HCT116 (cell line): ENCODE data around the gene ADIPOR2. TPM values are rescaled to one million over a fixed set of nuclear protein-coding genes. Genes with fewer than 3 reads are reported as not detected.

Experiments used
- ATAC-seq: fragments of 200-7000 bp; cut with Tn5 transposase; 2 replicates; pipeline ENCODE4 v1.9.1; 2020; ENCODE audit warnings: mild to moderate bottlenecking, moderate library complexity
- BruUV-seq: library from RNA; stranded (reverse); fragments of 400-500 nt; replicated peaks from 2 replicates; lab custom pipeline; 2021; lab: Mats Ljungman, UMichigan
- CTCF ChIA-PET: fragments of 300-600 bp; sonication (Branson Sonifier 250); formaldehyde crosslinking; loops from one replicate; lab custom pipeline; 2021; ENCODE audit warnings: antibody characterized with exemption; lab: Charles Lee
- POLR2A ChIA-PET: fragments of 300-600, 350-600 bp; sonication (Branson Sonifier 250); formaldehyde crosslinking; loops from one replicate; lab custom pipeline; 2021; ENCODE audit warnings: antibody characterized with exemption; lab: Charles Lee
- RAD21 ChIA-PET, 2 experiments: fragments of 300-600 bp; sonication (Branson Sonifier 250); formaldehyde crosslinking; loops; one replicate each; lab custom pipeline; 2023; ENCODE audit warnings: low total read pairs in 2 of 2; ENCODE audit not compliant: uncharacterized antibody in 2 of 2, unreplicated experiment in 2 of 2, low non-redundant PET in 1 of 2; lab: Charles Lee
- DNase-seq: peaks from one replicate; pipeline ENCODE4 v3.0.0-alpha.2; 2010; ENCODE audit warnings: low read depth, low spot score
- H2AFZ ChIP-seq: fragments of 200-600 bp; shearing (Covaris generic), sonication (generic); 2 replicates; pipeline ENCODE4 v1.6.1; 2017; ENCODE audit warnings: low read depth, mixed run types, mixed read lengths, antibody characterized with exemption, low read length; ENCODE audit not compliant: poor library complexity, severe bottlenecking
- H3K27ac ChIP-seq: 2 replicates; pipeline ENCODE4 v1.5.1; 2012; ENCODE audit warnings: low read depth, low read length
- H3K27me3 ChIP-seq: fragments of 200-600 bp; sonication (generic); 2 replicates; pipeline ENCODE4 v1.6.1; 2016; ENCODE audit warnings: mixed run types, low read length, mixed read lengths; ENCODE audit not compliant: insufficient read depth
- H3K36me3 ChIP-seq, 2 experiments: fragments of 200-500 bp in 1 of 2; fragments of 200-600 bp in 1 of 2; sonication (Bioruptor generic) in 1 of 2; sonication (generic) in 1 of 2; 2 replicates each; pipeline versions ENCODE4 v1.5.1 to v1.6.1; 2014 to 2016; ENCODE audit warnings: low read length in 2 of 2, inconsistent platforms in 1 of 2, mixed read lengths in 1 of 2, mixed run types in 1 of 2; ENCODE audit not compliant: insufficient read depth in 2 of 2, control insufficient read depth in 1 of 2
- H3K4me1 ChIP-seq, 2 experiments: fragments of 200-600 bp in 1 of 2; sonication (generic) in 1 of 2; 2 replicates each; pipeline versions ENCODE4 v1.5.1 to v1.6.1; 2012 to 2017; ENCODE audit warnings: low read length in 2 of 2, inconsistent platforms in 1 of 2, mild to moderate bottlenecking in 1 of 2, mixed read lengths in 1 of 2, mixed run types in 1 of 2, moderate library complexity in 1 of 2; ENCODE audit not compliant: insufficient read depth in 2 of 2, control insufficient read depth in 1 of 2
- H3K4me2 ChIP-seq: fragments of 200-600 bp; sonication (generic); 2 replicates; pipeline ENCODE4 v1.6.1; 2017; ENCODE audit warnings: mixed run types, low read length, mixed read lengths
- H3K4me3 ChIP-seq, 2 experiments: fragments of 200-600 bp in 1 of 2; sonication (generic) in 1 of 2; replicated peaks in 1 of 2; 2 replicates each; pipeline ENCODE4 v1.5.1; 2011 to 2016; ENCODE audit warnings: low read length in 2 of 2, control low read depth in 1 of 2, low read depth in 1 of 2, mild to moderate bottlenecking in 1 of 2, mixed read lengths in 1 of 2, mixed run types in 1 of 2
- H3K79me2 ChIP-seq: fragments of 200-600 bp; sonication (generic); 2 replicates; pipeline ENCODE4 v1.6.1; 2017; ENCODE audit warnings: mild to moderate bottlenecking, mixed run types, low read length, moderate library complexity, mixed read lengths; ENCODE audit not compliant: insufficient read depth
- H3K9ac ChIP-seq: fragments of 200-600 bp; sonication (generic); 2 replicates; pipeline ENCODE4 v1.6.1; 2016; ENCODE audit warnings: low read length, mixed read lengths
- H3K9me2 ChIP-seq: fragments of 200-600 bp; sonication (generic), shearing (Covaris generic); 2 replicates; pipeline ENCODE4 v1.6.1; 2017; ENCODE audit warnings: mixed run types, mild to moderate bottlenecking, moderate library complexity; ENCODE audit not compliant: insufficient read depth
- H3K9me3 ChIP-seq, 2 experiments: fragments of 200-500 bp in 1 of 2; fragments of 200-600 bp in 1 of 2; sonication (Bioruptor generic) in 1 of 2; sonication (generic) in 1 of 2; 2 replicates each; pipeline ENCODE4 v1.6.1; 2014 to 2017; ENCODE audit warnings: low read length in 2 of 2, mixed read lengths in 2 of 2, inconsistent platforms in 1 of 2, low read depth in 1 of 2, mild to moderate bottlenecking in 1 of 2, mixed run types in 1 of 2, moderate library complexity in 1 of 2; ENCODE audit not compliant: control insufficient read depth in 1 of 2, insufficient read depth in 1 of 2
- H4K20me1 ChIP-seq: fragments of 200-600 bp; sonication (generic), shearing (Covaris generic); 2 replicates; pipeline ENCODE4 v1.6.1; 2017; ENCODE audit warnings: mixed run types, mild to moderate bottlenecking, moderate library complexity; ENCODE audit not compliant: insufficient read depth
- ATF3 ChIP-seq: IDR thresholded peaks from 2 replicates; pipeline ENCODE4 v1.6.1; 2012
- CBX3 ChIP-seq: IDR thresholded peaks from 2 replicates; pipeline ENCODE4 v1.6.1; 2012; ENCODE audit warnings: low read depth
- CEBPB ChIP-seq: IDR thresholded peaks from 2 replicates; pipeline ENCODE4 v1.6.1; 2012; ENCODE audit warnings: low read depth
- CTCF ChIP-seq, 3 experiments: fragments of 200-600 bp in 1 of 3; sonication (generic) in 1 of 3; IDR thresholded peaks in 2 of 3; conservative IDR thresholded peaks in 1 of 3; 2 replicates each; pipeline ENCODE4 v1.5.1; 2012 to 2017; ENCODE audit warnings: low read depth in 2 of 3, low read length in 2 of 3, antibody characterized with exemption in 1 of 3, borderline replicate concordance in 1 of 3, control low read depth in 1 of 3, mild to moderate bottlenecking in 1 of 3, mixed read lengths in 1 of 3, mixed run types in 1 of 3, moderate library complexity in 1 of 3; ENCODE audit not compliant: insufficient read depth in 1 of 3
- ELF1 ChIP-seq: IDR thresholded peaks from 2 replicates; pipeline ENCODE4 v1.6.1; 2012; ENCODE audit warnings: low read depth, borderline replicate concordance
- EZH2phosphoT487 ChIP-seq: fragments of 200-600 bp; IDR thresholded peaks from 2 replicates; pipeline ENCODE4 v1.6.1; 2018; ENCODE audit warnings: antibody characterized with exemption, borderline replicate concordance
- FOSL1 ChIP-seq: IDR thresholded peaks from 2 replicates; pipeline ENCODE4 v1.6.1; 2012; ENCODE audit warnings: low read depth
- JUND ChIP-seq: IDR thresholded peaks from 2 replicates; pipeline ENCODE4 v1.6.1; 2012
- MAX ChIP-seq: IDR thresholded peaks from 2 replicates; pipeline ENCODE4 v1.6.1; 2012
- POLR2A ChIP-seq: IDR thresholded peaks from 2 replicates; pipeline ENCODE4 v1.7.0; 2011; ENCODE audit warnings: borderline replicate concordance; ENCODE audit not compliant: insufficient read depth, insufficient read length; ENCODE audit errors: extremely low read depth
- POLR2AphosphoS5 ChIP-seq: IDR thresholded peaks from 2 replicates; pipeline ENCODE4 v1.6.1; 2011; ENCODE audit warnings: mild to moderate bottlenecking, low read depth, low read length, moderate library complexity
- RAD21 ChIP-seq: IDR thresholded peaks from 2 replicates; pipeline ENCODE4 v1.6.1; 2012; ENCODE audit warnings: low read depth, mild to moderate bottlenecking
- SIN3A ChIP-seq: IDR thresholded peaks from 2 replicates; pipeline ENCODE4 v1.6.1; 2012; ENCODE audit warnings: low read depth
- SP1 ChIP-seq: IDR thresholded peaks from 2 replicates; pipeline ENCODE4 v1.6.1; 2012; ENCODE audit warnings: low read depth
- SRF ChIP-seq: IDR thresholded peaks from 2 replicates; pipeline ENCODE4 v1.6.1; 2012; ENCODE audit warnings: low read depth
- YY1 ChIP-seq: IDR thresholded peaks from 2 replicates; pipeline ENCODE4 v1.6.1; 2011; ENCODE audit warnings: low read length, low read depth, moderate library complexity, mild to moderate bottlenecking; ENCODE audit not compliant: insufficient replicate concordance; ENCODE audit errors: extremely low read depth
- ZNF274 ChIP-seq: fragments of 200-500 bp; sonication (Bioruptor generic); IDR thresholded peaks from 2 replicates; pipeline ENCODE4 v1.6.1; 2014; ENCODE audit warnings: mild to moderate bottlenecking, low read depth, low read length, inconsistent platforms
- intact Hi-C: fragments of 100-400 bp; cut with micrococcal nuclease; formaldehyde crosslinking; loops from 2 replicates; pipeline ENCODE4 v1.10.0; 2022
- total RNA-seq: library from RNA; stranded (reverse); gene quantifications from one replicate; pipeline ENCODE4 v1.2.1, GENCODE V29; 2021; ENCODE audit not compliant: unreplicated experiment

ADIPOR2 gene
- total RNA-seq, 1 experiment from 2014 or later, result 69.9 TPM

- RAD21 ChIA-PET, result interaction anchor here in 1 of 2 experiments (2.1 kb wide), 1 partner anchor 157 kb away, joined by 14 read pairs; no protein-coding TSS in a partner anchor
- no peak overlapping the region for H3K9ac ChIP-seq
- peaks cover 3 to 18% of the 10 kb centered on the region in 2 experiments; a peak in 3 of 4 replicates for H3K4me1 ChIP-seq
- no peaks in the 10 kb centered on the region for H3K79me2 ChIP-seq
- H3K27me3 ChIP-seq, result no peaks in the 10 kb centered on the region
- BruUV-seq, result no TSS peak
- DNase-seq, result no peak
- no peak for ATAC-seq
- intact Hi-C loops, result no loop called here
- no peaks in the 10 kb centered on the region for H3K9me3 ChIP-seq
- no peaks in the 10 kb centered on the region for H3K9me2 ChIP-seq
- no peak overlapping the region for H3K4me2 ChIP-seq
- no peak overlapping the region for H3K27ac ChIP-seq
- no peak overlapping the region for H2AFZ ChIP-seq
- TF ChIP-seq POLR2AphosphoS5, result no peak
- TF ChIP-seq, all 23 proteins: peak for 0
- Histone ChIP-seq H3K36me3 (no peaks in the 10 kb centered on the region; a peak in 1 of 4 replicates), H4K20me1 (no peaks in the 10 kb centered on the region), H3K4me3 (no peak overlapping the region)
- ChIA-PET POLR2A (interaction anchor here (1.1 kb wide), 1 partner anchor 139 kb away, joined by 3 read pairs; no protein-coding TSS in a partner anchor), CTCF (interaction anchor here (1.7 to 5.6 kb wide), 4 partner anchors 140 to 187 kb away, joined by 7 to 242 read pairs (median 52); no protein-coding TSS in a partner anchor)
Observed at GRCh38 chr12:1792406-1792805, 101.5 kb downstream of the ADIPOR2 start.

GRCh38 chr12:1793426-1794210, 102.7 kb downstream of the ADIPOR2 start:
- Histone ChIP-seq H3K9ac (no peak overlapping the region), H3K79me2 (no peaks in the 10 kb centered on the region), H3K4me3 (no peak overlapping the region), H3K36me3 (no peaks in the 10 kb centered on the region), H3K27me3 (no peaks in the 10 kb centered on the region), H3K9me2 (no peaks in the 10 kb centered on the region), H3K4me2 (no peak overlapping the region), H3K4me1 (peaks cover 3 to 20% of the 10 kb centered on the region in 2 experiments; a peak in 3 of 4 replicates), H4K20me1 (no peaks in the 10 kb centered on the region), H3K27ac (no peak overlapping the region), H3K9me3 (no peaks in the 10 kb centered on the region), H2AFZ (no peak overlapping the region)
- BruUV-seq, result no TSS peak
- intact Hi-C loops, result no loop called here
- ChIA-PET RAD21 (no interaction called here), POLR2A (no interaction called here), CTCF (interaction anchor here (1.7 to 5.6 kb wide), 2 partner anchors 141 to 146 kb away, joined by 14 to 242 read pairs; no protein-coding TSS in a partner anchor)
- no peak for DNase-seq
- no peak for ATAC-seq
- no peak for TF ChIP-seq ATF3
- TF ChIP-seq SIN3A, result no peak
- no peak for TF ChIP-seq FOSL1
- no peak for TF ChIP-seq CBX3
- TF ChIP-seq POLR2AphosphoS5, result no peak
- TF ChIP-seq JUND, result no peak
- no peak for TF ChIP-seq RAD21
- no peak for TF ChIP-seq SRF
- no peak for TF ChIP-seq CTCF (IDR thresholded peaks at IDR 0.05 in 2 of 3, conservative IDR thresholded peaks at IDR 0.05 in 1 of 3; ENCODE audit: borderline replicate concordance in 1 of 3, insufficient read depth in 1 of 3, low read depth in 2 of 3, low read length in 2 of 3)
- TF ChIP-seq MAX, result no peak
- TF ChIP-seq ELF1, result no peak
- TF ChIP-seq CEBPB, result no peak
- no peak for TF ChIP-seq POLR2A
- no peak for TF ChIP-seq YY1
- TF ChIP-seq ZNF274, result no peak
- TF ChIP-seq SP1, result no peak
- TF ChIP-seq EZH2phosphoT487, result no peak
